ENCODE data around the gene WNT4.

WNT4 gene

DNA sequence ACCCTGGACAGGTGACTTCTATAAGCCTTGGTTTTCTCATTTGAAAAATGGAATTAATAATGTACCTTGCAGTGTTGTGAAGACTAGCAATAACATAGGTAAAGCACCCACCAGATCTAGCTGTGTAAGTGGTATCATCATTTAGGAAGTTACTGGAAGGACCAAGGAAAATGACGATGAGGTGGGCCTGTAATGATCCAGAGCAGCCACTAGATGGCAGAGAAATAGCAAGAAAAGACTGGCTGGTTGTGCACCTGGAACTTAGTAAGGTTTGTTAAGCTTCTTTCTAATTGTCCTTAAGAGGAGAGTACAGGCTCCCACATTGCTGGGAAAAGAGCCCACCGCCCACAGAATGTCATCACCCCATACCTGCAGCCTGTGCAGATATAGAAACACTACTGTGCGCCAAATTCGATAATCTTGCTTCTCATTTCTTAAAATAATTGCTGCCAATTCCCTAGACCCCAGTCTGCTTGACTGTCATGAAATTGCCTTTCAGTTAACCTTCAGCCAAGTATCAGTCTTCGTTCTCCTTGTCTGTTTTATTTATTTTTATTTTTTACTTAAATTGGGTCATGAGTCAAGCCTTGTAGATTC is 37.2 kb downstream of the WNT4 start:
- Histone ChIP-seq H3K4me2 (ENCODE audit: low read length) (no peak overlapping the region), H4K20me1 (ENCODE audit: control insufficient read depth, insufficient read depth, low read depth, low read length) (peaks cover 20% of the 10 kb centered on the region), H3F3A (ENCODE audit: control insufficient read depth, insufficient read depth) (0 out of 2 replicates have a peak, but pooled peaks cover 2% of the 10 kb centered on the region), H3K4me3 (ENCODE audit: low read length) (no peak overlapping the region), H3K27ac (ENCODE audit: low read depth, low read length) (no peak overlapping the region), H3K79me2 (ENCODE audit: control insufficient read depth, low read length) (peaks cover 2% of the 10 kb centered on the region; the same call in 1 of the 2 replicates), H3K4me1 (ENCODE audit: control insufficient read depth, low read length) (no peaks in the 10 kb centered on the region), H3K9me2 (replicated peaks; ENCODE audit: control insufficient read depth, low read length) (no peaks in the 10 kb centered on the region), H3K27me3 (ENCODE audit: control insufficient read depth, low read length) (no peaks in the 10 kb centered on the region), H3K36me3 (ENCODE audit: control insufficient read depth, low read length) (peaks cover 31% of the 10 kb centered on the region), H3K9me3 (ENCODE audit: control insufficient read depth, insufficient read depth, low read length) (no peaks in the 10 kb centered on the region)
- TF ChIP-seq CTCF (IDR thresholded peaks at IDR 0.05; ENCODE audit: low read depth, low read length, poor library complexity, severe bottlenecking) (peak; percentile 81), EZH2phosphoT487 (IDR thresholded peaks at IDR 0.05; ENCODE audit: borderline replicate concordance, low read length) (no peak)

GRCh38 chr1:22104865-22105437 is 37.9 kb downstream of the WNT4 start:
- H3K4me1 ChIP-seq (ENCODE audit: control insufficient read depth, low read length): no peaks in the 10 kb centered on the region
- H3K9me2 ChIP-seq (replicated peaks; ENCODE audit: control insufficient read depth, low read length): no peaks in the 10 kb centered on the region
- H3K27ac ChIP-seq (ENCODE audit: low read depth, low read length): no peak overlapping the region
- no peak overlapping the region for H3K4me2 ChIP-seq (ENCODE audit: low read length)
- no peaks in the 10 kb centered on the region for H3K27me3 ChIP-seq (ENCODE audit: control insufficient read depth, low read length)
- 0 out of 2 replicates have a peak, but pooled peaks cover 2% of the 10 kb centered on the region for H3F3A ChIP-seq (ENCODE audit: control insufficient read depth, insufficient read depth)
- peaks cover 31% of the 10 kb centered on the region for H3K36me3 ChIP-seq (ENCODE audit: control insufficient read depth, low read length)
- peaks cover 20% of the 10 kb centered on the region for H4K20me1 ChIP-seq (ENCODE audit: control insufficient read depth, insufficient read depth, low read depth, low read length)
- no peaks in the 10 kb centered on the region for H3K9me3 ChIP-seq (ENCODE audit: control insufficient read depth, insufficient read depth, low read length)
- peaks cover 2% of the 10 kb centered on the region; the same call in 1 of the 2 replicates for H3K79me2 ChIP-seq (ENCODE audit: control insufficient read depth, low read length)
- H3K4me3 ChIP-seq (ENCODE audit: low read length): no peak overlapping the region
- no peak for TF ChIP-seq CTCF (IDR thresholded peaks at IDR 0.05; ENCODE audit: low read depth, low read length, poor library complexity, severe bottlenecking)
- no peak for TF ChIP-seq EZH2phosphoT487 (IDR thresholded peaks at IDR 0.05; ENCODE audit: borderline replicate concordance, low read length)

GRCh38 chr1:22104094-22104493 is 38.8 kb downstream of the WNT4 start:
- peaks cover 32% of the 10 kb centered on the region for H3K36me3 ChIP-seq (ENCODE audit: control insufficient read depth, low read length)
- no peaks in the 10 kb centered on the region for H3K4me1 ChIP-seq (ENCODE audit: control insufficient read depth, low read length)
- no peak overlapping the region for H3K4me3 ChIP-seq (ENCODE audit: low read length)
- peaks cover 20% of the 10 kb centered on the region for H4K20me1 ChIP-seq (ENCODE audit: control insufficient read depth, insufficient read depth, low read depth, low read length)
- peaks cover 2% of the 10 kb centered on the region; the same call in 1 of the 2 replicates for H3K79me2 ChIP-seq (ENCODE audit: control insufficient read depth, low read length)
- H3K9me2 ChIP-seq (replicated peaks; ENCODE audit: control insufficient read depth, low read length): no peaks in the 10 kb centered on the region
- H3K9me3 ChIP-seq (ENCODE audit: control insufficient read depth, insufficient read depth, low read length): no peaks in the 10 kb centered on the region
- 0 out of 2 replicates have a peak, but pooled peaks cover 2% of the 10 kb centered on the region for H3F3A ChIP-seq (ENCODE audit: control insufficient read depth, insufficient read depth)
- H3K4me2 ChIP-seq (ENCODE audit: low read length): no peak overlapping the region
- no peak for TF ChIP-seq EZH2phosphoT487 (IDR thresholded peaks at IDR 0.05; ENCODE audit: borderline replicate concordance, low read length)
- TF ChIP-seq CTCF (IDR thresholded peaks at IDR 0.05; ENCODE audit: low read depth, low read length, poor library complexity, severe bottlenecking): no peak
- H3K27ac ChIP-seq (ENCODE audit: low read depth, low read length): no peak overlapping the region
- H3K27me3 ChIP-seq (ENCODE audit: control insufficient read depth, low read length): no peaks in the 10 kb centered on the region

All from DOHH2 (cell line).